ENCODE measurements around the gene PHLPP1. TPM values are rescaled to one million over a fixed set of nuclear protein-coding genes. Genes with fewer than 3 reads are reported as not detected.

Gene PHLPP1
- total RNA-seq, 4 donors from 2014 or later: 15.7 to 21.8 (median 20.5) TPM

DNA sequence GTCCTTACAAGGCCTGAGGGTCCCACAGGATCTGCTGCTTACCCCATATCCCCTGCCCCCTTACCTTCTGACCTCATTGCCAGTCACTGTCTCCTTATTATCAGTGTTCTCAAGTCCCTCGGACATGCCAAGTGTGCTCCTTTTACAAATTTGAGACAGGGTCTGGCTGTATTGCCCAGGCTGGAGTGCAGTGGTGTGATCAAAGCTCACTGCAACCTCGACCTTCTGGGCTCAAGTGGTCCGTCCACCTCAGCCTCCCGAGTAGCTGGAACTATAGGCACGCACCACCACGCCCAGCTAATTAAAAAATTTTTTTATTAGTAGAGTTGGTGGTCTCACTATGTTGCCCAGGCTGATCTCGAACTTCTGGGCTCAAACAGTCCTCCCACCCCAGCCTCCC is 141.0 kb downstream of the PHLPP1 start:
- no peaks in the 10 kb centered on the region for H3K9me3 ChIP-seq
- no peak for DNase-seq

DNA sequence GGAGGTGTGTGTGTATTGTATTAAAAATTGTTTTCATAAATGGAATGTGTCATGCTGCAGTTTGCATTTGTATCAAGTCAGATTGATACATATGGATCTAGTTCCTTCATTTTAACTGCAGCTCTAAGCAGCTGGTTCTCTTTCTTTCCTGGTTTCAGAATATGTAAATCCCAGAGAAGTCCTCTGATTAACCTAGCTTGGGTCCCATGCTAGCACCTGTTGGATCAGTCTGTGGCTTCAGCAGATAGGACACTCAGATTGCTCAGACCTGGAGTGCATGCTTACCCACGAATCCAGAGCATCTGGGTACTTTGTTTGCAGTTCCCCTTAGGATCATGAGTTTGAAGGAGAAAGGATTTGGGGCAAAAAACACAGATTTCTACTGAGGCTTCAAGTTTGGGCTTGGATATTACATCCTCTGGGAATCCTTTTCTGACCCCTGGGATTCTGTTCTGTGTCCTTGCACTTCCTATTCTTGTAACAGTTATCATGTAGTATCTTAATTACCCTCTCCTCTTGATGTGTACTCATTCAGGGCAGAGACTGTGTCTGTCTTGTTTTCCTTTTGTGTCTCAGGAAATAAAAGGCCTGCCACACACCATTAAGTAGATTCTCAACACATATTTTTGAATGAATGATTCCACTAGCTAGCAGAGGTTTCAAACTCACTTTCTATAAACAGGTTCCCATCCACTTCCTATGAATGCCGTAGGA is 142.1 kb downstream of the PHLPP1 start:
- H3K27ac ChIP-seq: no peak overlapping the region
- H3K36me3 ChIP-seq: peaks cover 0 to 8% (median 0%) of the 10 kb centered on the region in 3 donors
- no peak for DNase-seq
- no peaks in the 10 kb centered on the region for H3K9me3 ChIP-seq
- TF ChIP-seq POLR2A (IDR thresholded peaks at IDR 0.05): no peak
- TF ChIP-seq CTCF (IDR thresholded peaks at IDR 0.05): no peak
- H3K4me1 ChIP-seq: no peaks in the 10 kb centered on the region
- no peaks in the 10 kb centered on the region for H3K27me3 ChIP-seq
- no peak overlapping the region for H3K4me3 ChIP-seq

More for the DNA sequence above, 141.0 kb downstream of the PHLPP1 start:
- TF ChIP-seq CTCF (IDR thresholded peaks at IDR 0.05) (no peak), POLR2A (IDR thresholded peaks at IDR 0.05) (no peak)
- Histone ChIP-seq H3K4me3 (no peak overlapping the region), H3K27ac (no peak overlapping the region), H3K27me3 (no peaks in the 10 kb centered on the region), H3K36me3 (no peaks in the 10 kb centered on the region), H3K4me1 (no peaks in the 10 kb centered on the region)

GRCh38 chr18:62860062-62860461 is 144.7 kb downstream of the PHLPP1 start:
- Histone ChIP-seq H3K36me3 (peaks cover 0 to 8% (median 0%) of the 10 kb centered on the region in 3 donors), H3K4me3 (no peak overlapping the region)

GRCh38 chr18:62862466-62862865 is 147.1 kb downstream of the PHLPP1 start:
- Histone ChIP-seq H3K36me3 (peaks cover 0 to 8% (median 0%) of the 10 kb centered on the region in 3 donors), H3K27me3 (no peaks in the 10 kb centered on the region), H3K4me3 (no peak overlapping the region), H3K27ac (no peak overlapping the region), H3K4me1 (no peaks in the 10 kb centered on the region), H3K9me3 (no peaks in the 10 kb centered on the region)
- DNase-seq: no peak
- no peak for TF ChIP-seq CTCF (IDR thresholded peaks at IDR 0.05)
- TF ChIP-seq POLR2A (IDR thresholded peaks at IDR 0.05): no peak

More at GRCh38 chr18:62860062-62860461, 144.7 kb downstream of the PHLPP1 start:
- Histone ChIP-seq H3K9me3 (no peaks in the 10 kb centered on the region), H3K4me1 (no peaks in the 10 kb centered on the region), H3K27me3 (no peaks in the 10 kb centered on the region), H3K27ac (no peak overlapping the region)
- DNase-seq: no peak
- TF ChIP-seq CTCF (IDR thresholded peaks at IDR 0.05): no peak
- TF ChIP-seq POLR2A (IDR thresholded peaks at IDR 0.05): no peak

DNA sequence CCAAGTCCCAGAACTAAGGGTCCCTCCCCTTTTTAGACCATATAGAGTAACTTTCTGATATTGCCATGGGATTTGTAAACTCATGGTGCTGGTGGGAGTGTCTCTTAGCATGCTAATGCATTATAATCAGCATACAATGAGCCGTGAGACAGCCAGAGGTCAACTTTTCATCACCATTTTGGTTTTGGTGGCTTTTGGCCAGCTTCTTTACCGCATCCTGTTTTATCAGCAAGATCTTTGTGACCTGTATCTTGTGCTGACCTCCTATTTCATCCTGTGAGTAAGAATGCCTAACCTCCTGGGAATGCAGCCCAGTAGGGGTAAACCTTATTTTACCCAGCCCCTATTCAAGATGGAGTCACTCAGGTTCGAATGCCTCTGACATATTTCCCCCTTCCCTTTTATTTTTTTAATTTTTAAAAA is 148.2 kb downstream of the PHLPP1 start:
- Histone ChIP-seq H3K4me1 (no peaks in the 10 kb centered on the region), H3K27me3 (no peaks in the 10 kb centered on the region), H3K9me3 (no peaks in the 10 kb centered on the region), H3K27ac (no peak overlapping the region), H3K4me3 (no peak overlapping the region), H3K36me3 (peaks cover 0 to 8% (median 0%) of the 10 kb centered on the region in 3 donors)
- TF ChIP-seq POLR2A (IDR thresholded peaks at IDR 0.05) (no peak), CTCF (IDR thresholded peaks at IDR 0.05) (no peak)
- DNase-seq: no peak

Measured in Peyer's patch (tissue), 4 donors.